ENCODE data around the gene SAT2. TPM values are rescaled to one million over a fixed set of nuclear protein-coding genes. Genes with fewer than 3 reads are reported as not detected.
A peak's percentile ranks its signal among the peaks of the same experiment; 100 is the strongest.

Gene SAT2
- total and polyA plus RNA-seq, 2 of the 13 experiments (the other 11 are each of a cell fraction or from before 2014, with no cell fraction given): 37.6 to 93.7 TPM

- TF ChIP-seq ZNF33B (CRISPR knock-in tag; IDR thresholded peaks at IDR 0.05) (0 out of 2 replicates have a peak, but pooled peaks have one; percentile 28), PHF5A (CRISPR knock-in tag; IDR thresholded peaks at IDR 0.05; ENCODE audit: low read depth, unreplicated experiment) (no peak), ZBTB10 (CRISPR knock-in tag; IDR thresholded peaks at IDR 0.05; ENCODE audit: borderline replicate concordance) (peak; percentile 91; the same call in 1 of the 2 replicates), AHDC1 (CRISPR knock-in tag; IDR thresholded peaks at IDR 0.05; ENCODE audit: borderline replicate concordance) (peak; percentile 20; the same call in 1 of the 2 replicates), BCL3 (CRISPR knock-in tag; IDR thresholded peaks at IDR 0.05) (peak; percentile 40; the same call in 1 of the 2 replicates), CBX5 (CRISPR knock-in tag; IDR thresholded peaks at IDR 0.05; ENCODE audit: borderline replicate concordance) (0 out of 2 replicates have a peak, but pooled peaks have one; percentile 19), ZSCAN21 (CRISPR knock-in tag; IDR thresholded peaks at IDR 0.05; ENCODE audit: borderline replicate concordance) (0 out of 2 replicates have a peak, but pooled peaks have one; percentile 31), PCBP1 (IDR thresholded peaks at IDR 0.05; ENCODE audit: borderline replicate concordance, low read depth, low read length) (no peak), NR2C2 (CRISPR knock-in tag; IDR thresholded peaks at IDR 0.05; ENCODE audit: borderline replicate concordance) (peak; percentile 94), SNAI1 (CRISPR knock-in tag; IDR thresholded peaks at IDR 0.05; ENCODE audit: borderline replicate concordance) (no peak), ZNF788 (CRISPR knock-in tag; IDR thresholded peaks at IDR 0.05; ENCODE audit: borderline replicate concordance) (no peak), ISL2 (CRISPR knock-in tag; IDR thresholded peaks at IDR 0.05) (0 out of 2 replicates have a peak, but pooled peaks have one; percentile 34), MATR3 (CRISPR knock-in tag; IDR thresholded peaks at IDR 0.05) (no peak), ZNF503 (CRISPR knock-in tag; IDR thresholded peaks at IDR 0.05) (no peak), HNF4A (CRISPR knock-in tag; IDR thresholded peaks at IDR 0.05) (peak; percentile 75), GABPB1 (CRISPR knock-in tag; IDR thresholded peaks at IDR 0.05) (peak; percentile 28; the same call in 1 of the 2 replicates), ZFY (CRISPR knock-in tag; IDR thresholded peaks at IDR 0.05) (peak; percentile 55; the same call in 1 of the 2 replicates)
These were observed 2.4 kb upstream of the SAT2 start, which contains the start of gene SHBG (continued) for GRCh38 chr17:7629939-7630571.

All from HepG2 (cell line).